GM10266 (cell line): ENCODE measurements around the gene CBL.
A peak's percentile ranks its signal among the peaks of the same experiment; 100 is the strongest.

Experiments
- DNase-seq: peaks from one replicate; pipeline ENCODE4 v3.0.0; 2012; ENCODE audit errors: extremely low spot score
- CTCF ChIP-seq: IDR thresholded peaks from 2 replicates; pipeline ENCODE4 v1.5.1; 2012; ENCODE audit warnings: mild to moderate bottlenecking, low read depth; ENCODE audit not compliant: control insufficient read depth, insufficient read depth; ENCODE audit errors: missing control alignments

Gene CBL

GRCh38 chr11:119338965-119339588, 132.9 kb downstream of the CBL start:
- no peak for TF ChIP-seq CTCF
- DNase-seq: no peak

GRCh38 chr11:119339589-119340334, 133.6 kb downstream of the CBL start:
- DNase-seq: peak; percentile 83
- peak; percentile 84 for TF ChIP-seq CTCF

GRCh38 chr11:119340335-119341221, 134.4 kb downstream of the CBL start, which contains the start of gene C1QTNF5:
Gene C1QTNF5 (minus strand): TSS chr11:119340883. CDS start chr11:119340397, 486 bp downstream.
- no peak for DNase-seq
- TF ChIP-seq CTCF: no peak

GRCh38 chr11:119341222-119342022, 135.3 kb downstream of the CBL start:
- no peak for DNase-seq
- no peak for TF ChIP-seq CTCF

GRCh38 chr11:119342023-119342300, 135.8 kb downstream of the CBL start:
- DNase-seq: no peak

More at GRCh38 chr11:119342023-119342300, 135.8 kb downstream of the CBL start:
- TF ChIP-seq CTCF: no peak
